IPS-18a (cell line): ENCODE measurements around the gene BICRAL.

Experiments used
- H3K27ac ChIP-seq: one replicate; pipeline ENCODE4 v1.5.1; 2013; ENCODE audit warnings: low read length
- H3K27me3 ChIP-seq: one replicate; pipeline ENCODE4 v1.6.1; 2013; ENCODE audit warnings: mild to moderate bottlenecking, low read length; ENCODE audit not compliant: control insufficient read depth, insufficient read depth
- H3K36me3 ChIP-seq: one replicate; pipeline ENCODE4 v1.6.1; 2013; ENCODE audit warnings: low read depth, low read length; ENCODE audit not compliant: control insufficient read depth
- H3K4me1 ChIP-seq: one replicate; pipeline ENCODE4 v1.6.1; 2013; ENCODE audit warnings: low read depth, low read length; ENCODE audit not compliant: control insufficient read depth
- H3K4me3 ChIP-seq: one replicate; pipeline ENCODE4 v1.5.1; 2013; ENCODE audit warnings: low read length
- H3K9ac ChIP-seq: one replicate; pipeline ENCODE4 v1.6.1; 2013; ENCODE audit warnings: mild to moderate bottlenecking, low read length, moderate library complexity
- H3K9me3 ChIP-seq: one replicate; pipeline ENCODE4 v1.6.1; 2013; ENCODE audit warnings: low read depth, low read length; ENCODE audit not compliant: control insufficient read depth

BICRAL gene

DNA sequence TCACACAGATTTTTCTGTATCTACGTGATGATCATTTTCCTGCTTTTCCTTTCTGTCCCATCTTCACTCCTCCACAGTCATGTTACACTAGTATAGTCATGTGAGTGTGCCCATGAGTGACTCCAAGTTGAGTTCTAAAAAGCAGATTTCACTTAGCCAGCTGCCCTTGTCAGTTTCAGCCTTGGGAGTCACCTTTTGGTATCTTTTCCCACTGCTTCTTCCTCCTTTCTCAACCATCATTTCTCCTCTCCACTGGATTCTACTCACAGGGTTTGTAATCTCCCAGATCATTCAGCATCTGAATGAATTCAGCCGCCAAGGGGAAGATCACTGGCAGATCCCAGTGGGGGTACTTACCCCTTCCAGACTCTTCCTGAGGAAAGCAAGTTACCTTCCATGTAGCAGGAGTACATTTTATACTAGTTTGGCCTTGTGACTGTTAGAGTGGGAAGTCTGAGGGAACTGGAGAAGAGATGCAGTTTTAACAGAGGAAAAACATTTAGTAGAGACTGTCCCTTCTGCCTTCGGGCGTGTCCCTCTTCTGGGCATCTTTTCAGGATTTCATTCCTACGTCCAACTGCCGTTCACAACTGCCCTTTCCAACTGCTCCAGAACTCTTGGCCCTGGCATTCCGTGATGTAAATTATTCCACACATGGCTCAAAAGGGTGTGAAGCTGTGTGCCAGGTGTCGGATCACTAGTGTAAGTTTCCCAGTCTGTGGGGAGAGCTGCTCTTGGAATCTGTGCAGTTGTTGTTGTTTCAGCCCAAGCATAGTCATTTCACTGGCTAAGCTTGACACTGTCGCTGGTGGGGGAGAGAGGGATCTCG, 38.9 kb downstream of the BICRAL start:
- no peaks in the 10 kb centered on the region for H3K27me3 ChIP-seq
- H3K4me1 ChIP-seq: peaks cover 31% of the 10 kb centered on the region
- peaks cover 7% of the 10 kb centered on the region for H3K36me3 ChIP-seq
- H3K9ac ChIP-seq: no peak overlapping the region
- H3K27ac ChIP-seq: no peak overlapping the region
- no peaks in the 10 kb centered on the region for H3K9me3 ChIP-seq
- H3K4me3 ChIP-seq: peak overlapping the region; percentile 2

DNA sequence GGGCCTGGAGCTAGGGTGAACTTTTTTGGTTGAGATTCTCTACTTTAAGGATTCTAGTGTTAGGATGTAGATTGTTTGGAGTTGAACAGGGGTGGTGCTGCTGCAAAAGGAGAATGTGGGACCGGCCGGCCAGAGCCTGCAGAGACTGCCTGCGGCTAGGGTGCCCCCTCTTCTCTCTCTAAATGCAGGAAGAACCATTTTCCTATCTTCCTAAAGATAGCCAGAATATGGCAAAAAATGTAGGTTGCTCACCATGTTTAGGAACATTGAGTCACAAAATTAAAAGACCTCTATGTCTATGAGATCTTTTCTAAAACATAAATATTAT, 39.5 kb downstream of the BICRAL start:
- peaks cover 7% of the 10 kb centered on the region for H3K36me3 ChIP-seq
- H3K27ac ChIP-seq: no peak overlapping the region
- no peaks in the 10 kb centered on the region for H3K9me3 ChIP-seq
- no peak overlapping the region for H3K9ac ChIP-seq
- no peaks in the 10 kb centered on the region for H3K27me3 ChIP-seq
- H3K4me1 ChIP-seq: peaks cover 31% of the 10 kb centered on the region
- peak overlapping the region; percentile 2 for H3K4me3 ChIP-seq

- peaks cover 31% of the 10 kb centered on the region for H3K4me1 ChIP-seq
- no peak overlapping the region for H3K9ac ChIP-seq
- no peaks in the 10 kb centered on the region for H3K27me3 ChIP-seq
- no peaks in the 10 kb centered on the region for H3K9me3 ChIP-seq
- peaks cover 7% of the 10 kb centered on the region for H3K36me3 ChIP-seq
- no peak overlapping the region for H3K4me3 ChIP-seq
- no peak overlapping the region for H3K27ac ChIP-seq
These were observed 40.0 kb downstream of the BICRAL start for GRCh38 chr6:42821846-42822245.

- Histone ChIP-seq H3K27me3 (no peaks in the 10 kb centered on the region), H3K27ac (no peak overlapping the region), H3K4me1 (no peaks in the 10 kb centered on the region), H3K4me3 (no peak overlapping the region), H3K36me3 (peaks cover 22% of the 10 kb centered on the region), H3K9ac (no peak overlapping the region), H3K9me3 (no peaks in the 10 kb centered on the region)
These were observed 47.8 kb downstream of the BICRAL start for GRCh38 chr6:42829561-42830092.

- no peak overlapping the region for H3K4me3 ChIP-seq
These were observed 49.4 kb downstream of the BICRAL start for GRCh38 chr6:42831237-42831636.

GRCh38 chr6:42834056-42834455, 52.2 kb downstream of the BICRAL start:
- H3K9ac ChIP-seq: no peak overlapping the region
- H3K9me3 ChIP-seq: no peaks in the 10 kb centered on the region
- no peaks in the 10 kb centered on the region for H3K27me3 ChIP-seq
- H3K36me3 ChIP-seq: peaks cover 10% of the 10 kb centered on the region
- H3K4me1 ChIP-seq: no peaks in the 10 kb centered on the region
- H3K27ac ChIP-seq: no peak overlapping the region
- H3K4me3 ChIP-seq: no peak overlapping the region

More at GRCh38 chr6:42831237-42831636, 49.4 kb downstream of the BICRAL start:
- no peak overlapping the region for H3K9ac ChIP-seq
- H3K27me3 ChIP-seq: no peaks in the 10 kb centered on the region
- no peaks in the 10 kb centered on the region for H3K4me1 ChIP-seq
- H3K27ac ChIP-seq: no peak overlapping the region
- H3K36me3 ChIP-seq: peaks cover 22% of the 10 kb centered on the region
- no peaks in the 10 kb centered on the region for H3K9me3 ChIP-seq

- Histone ChIP-seq H3K27me3 (no peaks in the 10 kb centered on the region), H3K9me3 (no peaks in the 10 kb centered on the region), H3K36me3 (no peaks in the 10 kb centered on the region), H3K27ac (no peak overlapping the region), H3K4me3 (no peak overlapping the region), H3K4me1 (no peaks in the 10 kb centered on the region), H3K9ac (no peak overlapping the region)
These were observed 60.2 kb downstream of the BICRAL start for GRCh38 chr6:42841844-42842584.

DNA sequence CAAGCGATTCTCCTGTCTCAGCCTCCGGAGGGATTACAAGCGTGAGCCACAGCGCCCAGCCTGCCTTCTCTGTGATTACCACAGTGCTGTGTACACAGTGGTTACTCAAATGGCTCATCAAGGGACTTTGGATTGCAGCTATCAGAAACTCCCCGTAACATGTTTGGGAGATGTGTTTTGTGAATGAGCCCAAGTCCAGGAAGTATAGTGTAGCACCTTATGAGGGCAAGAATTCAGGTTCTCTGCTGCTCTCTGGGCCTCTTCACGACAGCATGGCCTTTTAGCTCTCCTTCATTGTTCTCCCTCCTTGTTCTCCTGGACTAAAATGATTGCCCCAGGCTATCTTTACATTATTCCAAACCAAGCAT, 63.5 kb downstream of the BICRAL start:
- H3K9me3 ChIP-seq: no peaks in the 10 kb centered on the region
- no peaks in the 10 kb centered on the region for H3K27me3 ChIP-seq
- H3K36me3 ChIP-seq: no peaks in the 10 kb centered on the region
- H3K27ac ChIP-seq: no peak overlapping the region
- no peak overlapping the region for H3K9ac ChIP-seq
- no peaks in the 10 kb centered on the region for H3K4me1 ChIP-seq
- H3K4me3 ChIP-seq: no peak overlapping the region

GRCh38 chr6:42846505-42846904, 64.7 kb downstream of the BICRAL start:
- no peak overlapping the region for H3K9ac ChIP-seq
- no peak overlapping the region for H3K27ac ChIP-seq
- H3K36me3 ChIP-seq: no peaks in the 10 kb centered on the region
- no peaks in the 10 kb centered on the region for H3K4me1 ChIP-seq
- no peaks in the 10 kb centered on the region for H3K27me3 ChIP-seq
- H3K4me3 ChIP-seq: no peak overlapping the region
- no peaks in the 10 kb centered on the region for H3K9me3 ChIP-seq

DNA sequence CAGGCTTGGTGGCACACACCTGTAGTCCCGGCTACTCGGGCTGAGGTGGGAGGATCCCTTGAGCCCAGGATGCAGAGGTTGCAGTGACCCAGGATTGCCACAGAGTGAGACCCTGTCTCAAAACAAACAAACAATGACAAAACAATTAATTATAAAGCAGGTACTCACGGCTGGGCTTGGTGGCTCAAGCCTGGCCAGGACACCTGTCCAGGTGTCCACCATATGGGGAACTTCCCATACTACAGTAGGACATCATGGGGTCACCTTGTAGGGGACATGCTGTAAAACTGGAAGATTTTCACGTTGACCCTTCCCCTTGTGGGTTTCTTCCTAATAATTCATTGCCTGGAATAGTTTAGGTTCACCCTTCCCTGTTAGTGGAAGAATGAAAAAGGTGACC, 66.8 kb downstream of the BICRAL start:
- no peaks in the 10 kb centered on the region for H3K4me1 ChIP-seq
- no peak overlapping the region for H3K4me3 ChIP-seq
- H3K9me3 ChIP-seq: no peaks in the 10 kb centered on the region
- peaks cover 3% of the 10 kb centered on the region for H3K36me3 ChIP-seq
- no peak overlapping the region for H3K27ac ChIP-seq
- no peaks in the 10 kb centered on the region for H3K27me3 ChIP-seq
- no peak overlapping the region for H3K9ac ChIP-seq

DNA sequence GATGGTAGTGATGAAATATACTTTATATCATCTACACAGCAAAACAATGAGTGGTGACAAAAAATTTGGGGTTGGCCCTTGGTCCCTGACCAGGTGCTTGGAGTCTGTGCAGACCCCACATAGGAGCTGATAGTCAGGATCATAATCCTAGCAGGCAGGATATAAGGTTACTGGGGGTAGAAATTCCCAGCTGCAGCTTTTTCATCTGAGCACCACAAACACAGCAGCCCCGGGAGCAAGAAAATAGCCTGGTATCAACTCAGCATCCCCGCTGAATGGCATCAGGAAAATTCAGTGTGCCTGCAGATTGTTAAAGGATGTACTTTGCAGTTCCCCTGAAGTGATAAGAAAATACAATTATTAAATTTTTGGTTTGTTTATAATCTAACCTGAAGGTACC, 69.7 kb downstream of the BICRAL start:
- Histone ChIP-seq H3K9ac (no peak overlapping the region), H3K27me3 (no peaks in the 10 kb centered on the region), H3K9me3 (no peaks in the 10 kb centered on the region), H3K4me1 (no peaks in the 10 kb centered on the region), H3K4me3 (no peak overlapping the region), H3K27ac (no peak overlapping the region), H3K36me3 (peaks cover 15% of the 10 kb centered on the region)
